NCI-H1694 treated with DMSO at 0.1 percent for 48 hours (cell line): ENCODE results near the gene FH.

Source experiments
- DNase-seq: peaks from one replicate; lab custom pipeline; 2025; lab: John Stamatoyannopoulos, UW

Gene FH

DNA sequence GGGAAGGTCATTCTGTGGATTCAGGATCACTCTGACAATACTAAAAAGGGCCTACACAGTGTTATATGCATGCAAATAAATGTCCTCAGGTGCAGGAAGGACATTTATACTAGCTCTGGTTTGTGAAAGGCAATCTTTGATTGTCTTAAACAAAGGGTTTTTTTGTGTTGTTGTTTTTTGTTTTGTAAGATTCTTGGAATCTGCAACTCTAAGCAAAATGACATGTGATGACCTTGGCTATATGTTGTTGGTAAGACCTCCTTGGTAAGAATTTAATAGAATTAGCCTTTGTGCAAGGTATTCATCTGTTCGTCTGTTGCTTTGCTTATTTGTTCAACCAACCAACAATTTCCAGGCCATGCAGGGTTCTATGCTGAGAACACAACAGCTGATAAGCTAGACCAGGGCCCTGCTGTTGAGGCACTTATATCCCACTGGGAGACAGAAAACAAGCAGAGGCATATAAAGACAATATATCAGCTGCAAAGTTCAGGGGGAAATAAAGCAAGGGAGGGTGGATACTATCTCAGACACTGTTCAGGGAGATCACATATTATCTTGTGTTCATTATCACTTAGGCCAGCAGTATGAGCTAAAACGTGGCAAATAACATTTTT is 60.3 kb downstream of the FH start:
- no peak for DNase-seq

DNA sequence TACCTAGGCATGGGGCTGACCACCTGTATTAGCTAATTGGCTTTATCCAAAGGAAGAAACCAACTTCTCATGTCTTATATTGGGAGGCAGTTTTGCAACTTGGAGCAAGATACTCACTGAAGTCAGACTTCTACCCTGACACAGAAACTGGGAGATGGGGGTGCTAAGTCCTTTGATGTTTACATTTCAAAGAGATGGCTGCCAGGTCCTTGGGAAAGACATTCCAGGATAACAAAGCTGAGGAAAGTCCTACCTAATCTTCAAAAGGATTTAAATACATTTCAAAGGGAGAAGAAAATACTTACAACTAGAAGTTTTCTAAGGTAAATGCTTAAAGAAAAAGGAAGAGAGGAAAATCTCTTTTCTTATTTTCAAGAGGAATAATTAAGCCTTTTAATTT is 62.1 kb downstream of the FH start:
- no peak for DNase-seq

DNA sequence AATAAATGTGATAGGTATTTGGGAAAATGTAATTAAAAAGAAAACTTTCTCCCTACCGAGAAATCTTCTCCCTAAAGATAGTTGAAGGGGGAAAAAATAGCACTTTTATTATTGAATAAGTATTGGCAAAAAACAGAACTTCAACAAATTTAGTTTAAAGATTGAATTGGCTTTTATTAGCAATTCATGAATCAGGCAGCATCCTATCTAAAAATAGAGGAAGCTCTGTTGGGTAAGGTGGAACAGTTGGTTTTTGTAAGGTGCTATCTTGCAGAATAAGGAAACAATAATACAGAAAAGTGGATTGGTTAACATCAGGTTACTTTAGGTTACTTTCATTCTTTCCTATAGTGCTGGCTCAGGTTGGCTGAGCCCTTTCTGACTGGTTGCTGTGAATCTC is 62.8 kb downstream of the FH start:
- DNase-seq: no peak

DNA sequence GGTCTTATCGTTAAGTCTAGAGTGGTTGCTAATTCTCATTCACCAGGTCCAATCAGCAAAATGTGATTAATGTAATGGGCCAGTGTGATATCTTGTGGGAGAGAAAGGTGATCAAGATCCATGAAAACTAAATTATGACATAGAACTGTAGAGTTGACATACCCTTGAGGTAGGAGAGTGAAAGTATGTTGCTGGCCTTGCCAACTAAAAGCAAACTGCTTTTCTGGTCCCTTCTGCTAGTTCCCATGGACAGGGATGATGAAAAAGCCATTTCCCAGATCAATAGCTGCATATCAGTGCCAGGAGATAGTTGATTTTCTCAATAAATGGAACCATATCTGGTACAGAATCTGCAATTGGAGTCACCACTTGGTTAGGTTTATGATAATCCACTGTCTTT is 65.8 kb downstream of the FH start:
- DNase-seq: no peak

DNA sequence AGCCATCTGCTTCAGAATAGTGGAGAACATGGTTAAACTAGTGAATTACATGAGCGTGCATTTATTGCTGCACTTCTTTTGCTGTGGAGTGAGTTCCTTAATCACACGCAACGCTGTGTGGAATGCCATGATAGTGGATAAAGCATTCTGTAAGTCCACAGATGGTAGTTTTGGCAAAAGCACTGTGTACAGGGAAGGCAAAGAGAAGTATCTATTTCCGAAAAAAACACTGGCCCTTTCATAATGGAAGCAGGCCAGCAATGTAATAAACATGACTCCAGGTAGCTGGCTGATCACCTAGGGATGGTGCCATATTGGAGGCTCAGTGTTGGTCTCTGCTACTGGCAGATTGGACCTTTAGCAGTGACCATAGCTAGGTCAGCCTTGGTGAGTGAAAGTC is 67.6 kb downstream of the FH start:
- no peak for DNase-seq
